Central memory CD4-positive, alpha-beta T cell (primary cell): ENCODE results near the gene ZDHHC7.
"Not testable (repeated sequence)": the region's sequence is repeated elsewhere in the genome, so short reads cannot be mapped to it uniquely, and the experiment has no call there.

Experiments
- DNase-seq: peaks from one replicate; pipeline ENCODE4 v3.0.0; 2022
- total RNA-seq, 3 experiments: gene quantifications; one replicate each; lab custom pipeline; 2026; lab: John Stamatoyannopoulos, UW

The ZDHHC7 gene
- 48.6 to 79.9 (median 65.7) reads per million in 3 experiments for total RNA-seq

- peak; percentile 82 for DNase-seq
Measured at GRCh38 chr16:85010931-85011845, at the start of gene ZDHHC7. Gene ZDHHC7 (minus strand): TSS chr16:85011535. CDS start chr16:84990618, 20,917 bp downstream.

GRCh38 chr16:85058909-85059308 lies 47.6 kb upstream of the ZDHHC7 start:
- no peak for DNase-seq

GRCh38 chr16:85057948-85058347 lies 46.6 kb upstream of the ZDHHC7 start:
- DNase-seq, result no peak

- no peak for DNase-seq
Measured at GRCh38 chr16:85057212-85057889, 46.0 kb upstream of the ZDHHC7 start.

- DNase-seq, result no peak
Measured at GRCh38 chr16:85056211-85056748, 44.9 kb upstream of the ZDHHC7 start.

- peak; percentile 80 for DNase-seq
Measured at GRCh38 chr16:85055493-85056210, 44.3 kb upstream of the ZDHHC7 start.

GRCh38 chr16:85054948-85055492 lies 43.7 kb upstream of the ZDHHC7 start:
- no peak for DNase-seq

- not testable (repeated sequence) for DNase-seq
Measured at GRCh38 chr16:85054321-85054720, 43.0 kb upstream of the ZDHHC7 start.

GRCh38 chr16:85052536-85052935 lies 41.2 kb upstream of the ZDHHC7 start:
- no peak for DNase-seq

GRCh38 chr16:85051683-85052082 lies 40.3 kb upstream of the ZDHHC7 start:
- no peak for DNase-seq

GRCh38 chr16:85051067-85051581 lies 39.8 kb upstream of the ZDHHC7 start:
- DNase-seq, result no peak

- no peak for DNase-seq
Measured at GRCh38 chr16:85049706-85050305, 38.5 kb upstream of the ZDHHC7 start.

- no peak for DNase-seq
Measured at GRCh38 chr16:85048921-85049562, 37.7 kb upstream of the ZDHHC7 start.

GRCh38 chr16:85047867-85048455 lies 36.6 kb upstream of the ZDHHC7 start:
- DNase-seq, result no peak

GRCh38 chr16:85046931-85047866 lies 35.9 kb upstream of the ZDHHC7 start:
- DNase-seq, result no peak

- DNase-seq, result no peak
Measured at GRCh38 chr16:85046472-85046916, 35.2 kb upstream of the ZDHHC7 start.

- DNase-seq, result no peak
Measured at GRCh38 chr16:85045641-85046471, 34.5 kb upstream of the ZDHHC7 start.

GRCh38 chr16:85045077-85045476 lies 33.7 kb upstream of the ZDHHC7 start:
- DNase-seq, result no peak

- no peak for DNase-seq
Measured at GRCh38 chr16:85042606-85043005, 31.3 kb upstream of the ZDHHC7 start.
